IPS-18a (cell line): ENCODE measurements around the gene ZBTB45.
"Not testable (repeated sequence)": the region's sequence is repeated elsewhere in the genome, so short reads cannot be mapped to it uniquely, and the experiment has no call there.

Source experiments
- H3K27ac ChIP-seq: one replicate; pipeline ENCODE4 v1.5.1; 2013; ENCODE audit warnings: low read length
- H3K27me3 ChIP-seq: one replicate; pipeline ENCODE4 v1.6.1; 2013; ENCODE audit warnings: mild to moderate bottlenecking, low read length; ENCODE audit not compliant: control insufficient read depth, insufficient read depth
- H3K36me3 ChIP-seq: one replicate; pipeline ENCODE4 v1.6.1; 2013; ENCODE audit warnings: low read depth, low read length; ENCODE audit not compliant: control insufficient read depth
- H3K4me1 ChIP-seq: one replicate; pipeline ENCODE4 v1.6.1; 2013; ENCODE audit warnings: low read depth, low read length; ENCODE audit not compliant: control insufficient read depth
- H3K4me3 ChIP-seq: one replicate; pipeline ENCODE4 v1.5.1; 2013; ENCODE audit warnings: low read length
- H3K9ac ChIP-seq: one replicate; pipeline ENCODE4 v1.6.1; 2013; ENCODE audit warnings: mild to moderate bottlenecking, low read length, moderate library complexity
- H3K9me3 ChIP-seq: one replicate; pipeline ENCODE4 v1.6.1; 2013; ENCODE audit warnings: low read depth, low read length; ENCODE audit not compliant: control insufficient read depth

Gene ZBTB45

DNA sequence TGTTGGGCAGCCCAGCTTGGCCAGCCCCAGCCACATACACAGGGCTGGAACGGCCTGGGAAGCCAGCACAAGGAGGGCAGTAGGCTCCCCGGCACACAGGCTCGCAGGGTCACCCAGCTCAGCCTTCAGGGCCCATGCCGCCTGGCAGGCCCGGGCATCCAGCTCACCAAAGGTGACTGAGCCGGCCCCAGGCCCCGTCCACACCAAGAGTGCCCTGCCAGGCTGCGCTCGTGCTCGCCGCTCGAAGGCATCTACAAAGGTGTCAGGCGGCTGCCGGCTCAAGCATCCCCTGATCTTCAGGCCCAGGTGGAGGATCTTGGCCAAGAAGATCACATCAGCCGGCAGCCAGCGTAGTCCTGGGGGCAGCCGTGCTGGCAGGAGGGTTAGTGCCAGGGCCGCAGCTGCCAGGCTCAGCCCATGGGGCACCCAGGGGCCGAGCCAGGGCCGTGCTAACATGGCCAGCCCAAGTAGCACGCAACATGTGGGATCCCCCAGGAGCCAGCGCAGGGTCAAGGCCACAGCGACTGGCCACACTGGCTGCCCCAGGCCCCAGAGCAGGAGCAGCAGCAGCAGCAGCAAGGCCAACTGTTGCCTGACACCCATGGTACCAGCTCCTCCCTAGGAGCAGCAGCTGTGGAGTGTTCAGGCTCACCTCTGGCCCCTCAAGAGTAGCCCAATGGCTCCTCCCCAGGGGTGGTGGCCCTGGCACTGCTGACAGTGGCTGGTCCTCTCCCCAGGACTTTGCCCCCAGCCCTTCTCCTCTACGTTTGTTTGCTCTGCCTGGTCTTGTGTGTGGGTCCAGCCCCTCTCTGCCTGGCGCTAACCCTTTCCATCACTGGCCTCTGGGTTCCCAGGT, 8.0 kb downstream of the ZBTB45 start, which contains the start of gene SLC27A5:
TSS of gene SLC27A5 (minus strand) at position 640 of the 856 bp plus-strand sequence. CDS start at position 603, 37 bp downstream.
- no peaks in the 10 kb centered on the region for H3K36me3 ChIP-seq
- H3K9me3 ChIP-seq: no peaks in the 10 kb centered on the region
- H3K4me1 ChIP-seq: peaks cover 15% of the 10 kb centered on the region
- no peaks in the 10 kb centered on the region for H3K27me3 ChIP-seq
- no peak within 1 kb of the TSS for H3K4me3 ChIP-seq
- no peak within 1 kb of the TSS for H3K9ac ChIP-seq
- no peak within 1 kb of the TSS for H3K27ac ChIP-seq

GRCh38 chr19:58510084-58510862, 9.3 kb downstream of the ZBTB45 start:
- Histone ChIP-seq H3K4me3 (no peak overlapping the region), H3K27me3 (no peaks in the 10 kb centered on the region), H3K36me3 (no peaks in the 10 kb centered on the region), H3K9ac (no peak overlapping the region), H3K9me3 (no peaks in the 10 kb centered on the region), H3K4me1 (peaks cover 6% of the 10 kb centered on the region), H3K27ac (no peak overlapping the region)

GRCh38 chr19:58509731-58510083, 9.9 kb downstream of the ZBTB45 start:
- Histone ChIP-seq H3K9me3 (no peaks in the 10 kb centered on the region), H3K27me3 (no peaks in the 10 kb centered on the region), H3K9ac (no peak overlapping the region), H3K36me3 (no peaks in the 10 kb centered on the region), H3K4me1 (peaks cover 4% of the 10 kb centered on the region), H3K4me3 (no peak overlapping the region), H3K27ac (no peak overlapping the region)

DNA sequence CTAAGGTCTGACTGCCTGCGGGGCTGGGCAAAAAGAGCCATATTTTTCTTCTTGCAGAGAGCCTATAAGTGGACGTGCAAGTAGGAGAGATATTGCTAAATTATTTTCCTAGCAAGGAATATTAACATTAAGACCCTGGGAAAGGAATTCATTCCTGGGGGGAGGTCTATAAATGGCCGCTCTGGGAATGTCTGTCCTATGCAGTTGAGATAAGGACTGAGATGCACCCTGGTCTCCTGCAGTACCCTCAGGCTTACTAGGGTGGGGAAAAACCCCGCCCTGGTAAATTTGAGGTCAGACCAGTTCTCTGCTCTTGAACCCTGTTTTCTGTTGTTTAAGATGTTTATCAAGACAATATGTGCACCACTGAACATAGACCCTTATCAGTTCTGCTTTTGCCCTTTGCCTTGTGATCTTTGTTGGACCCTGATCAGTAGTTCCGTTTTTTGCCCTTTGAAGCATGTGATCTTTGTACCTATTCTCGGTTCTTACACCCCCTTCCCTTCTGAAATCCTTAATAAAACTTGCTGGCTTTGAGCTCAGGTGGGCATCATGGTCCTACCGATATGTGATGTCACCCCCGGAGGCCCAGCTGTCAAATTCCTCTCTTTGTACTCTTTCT, 11.9 kb downstream of the ZBTB45 start:
- H3K4me1 ChIP-seq, H3K9ac ChIP-seq, H3K27ac ChIP-seq, H3K9me3 ChIP-seq, H3K36me3 ChIP-seq, H3K27me3 ChIP-seq, H3K4me3 ChIP-seq: not testable (repeated sequence)

GRCh38 chr19:58500242-58500641, 19.4 kb downstream of the ZBTB45 start:
- no peak overlapping the region for H3K27ac ChIP-seq
- no peaks in the 10 kb centered on the region for H3K9me3 ChIP-seq
- H3K27me3 ChIP-seq: no peaks in the 10 kb centered on the region
- no peaks in the 10 kb centered on the region for H3K36me3 ChIP-seq
- H3K4me1 ChIP-seq: no peaks in the 10 kb centered on the region
- H3K4me3 ChIP-seq: peak overlapping the region; percentile 93
- no peak overlapping the region for H3K9ac ChIP-seq

DNA sequence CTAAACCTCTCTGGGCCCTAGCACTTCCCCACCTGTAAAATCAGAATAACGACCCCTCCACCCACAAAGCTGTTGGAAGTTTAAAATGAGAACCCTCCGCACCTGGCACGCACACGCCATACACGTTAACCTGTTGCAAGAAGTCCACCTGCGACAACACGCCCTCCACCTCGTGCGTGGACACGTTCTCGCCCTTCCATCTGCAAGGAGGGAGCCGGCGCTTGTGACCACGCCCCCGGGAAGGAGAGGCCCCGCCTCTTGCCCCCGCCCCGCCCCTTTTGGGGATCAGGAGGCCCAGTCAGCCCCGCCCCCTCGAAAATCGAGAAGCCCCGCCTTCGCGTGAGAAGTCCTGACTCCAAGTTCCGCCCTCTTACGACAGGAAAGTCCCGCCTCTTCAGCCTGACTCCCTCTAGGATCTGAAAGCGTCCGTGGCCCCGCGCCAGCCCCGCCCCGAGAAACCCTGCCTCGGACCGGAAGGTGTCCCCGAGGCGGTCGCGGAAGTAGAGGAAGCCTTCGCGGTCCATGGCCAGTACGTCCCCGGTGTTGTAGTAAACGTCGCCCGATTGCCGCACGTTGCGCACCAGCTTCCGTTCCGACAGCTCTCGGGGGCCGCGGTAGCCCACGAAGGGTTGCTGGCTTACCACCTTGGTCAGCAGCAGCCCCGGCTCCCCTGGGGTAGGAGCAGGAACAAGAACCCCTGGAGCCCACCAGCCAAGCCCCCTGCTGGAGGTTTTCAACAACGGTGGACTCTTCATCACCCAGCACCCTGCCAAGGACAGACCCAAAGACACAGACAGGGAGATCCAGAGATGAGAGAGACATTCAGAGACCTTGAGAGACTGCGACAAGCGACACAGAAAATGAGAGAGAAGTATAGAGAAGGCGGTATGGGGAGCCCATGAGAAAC, 20.3 kb downstream of the ZBTB45 start:
- Histone ChIP-seq H3K27ac (no peak overlapping the region), H3K9ac (peak overlapping the region; percentile 61), H3K9me3 (no peaks in the 10 kb centered on the region), H3K27me3 (no peaks in the 10 kb centered on the region), H3K4me1 (no peaks in the 10 kb centered on the region), H3K4me3 (peak overlapping the region; percentile 93), H3K36me3 (no peaks in the 10 kb centered on the region)

DNA sequence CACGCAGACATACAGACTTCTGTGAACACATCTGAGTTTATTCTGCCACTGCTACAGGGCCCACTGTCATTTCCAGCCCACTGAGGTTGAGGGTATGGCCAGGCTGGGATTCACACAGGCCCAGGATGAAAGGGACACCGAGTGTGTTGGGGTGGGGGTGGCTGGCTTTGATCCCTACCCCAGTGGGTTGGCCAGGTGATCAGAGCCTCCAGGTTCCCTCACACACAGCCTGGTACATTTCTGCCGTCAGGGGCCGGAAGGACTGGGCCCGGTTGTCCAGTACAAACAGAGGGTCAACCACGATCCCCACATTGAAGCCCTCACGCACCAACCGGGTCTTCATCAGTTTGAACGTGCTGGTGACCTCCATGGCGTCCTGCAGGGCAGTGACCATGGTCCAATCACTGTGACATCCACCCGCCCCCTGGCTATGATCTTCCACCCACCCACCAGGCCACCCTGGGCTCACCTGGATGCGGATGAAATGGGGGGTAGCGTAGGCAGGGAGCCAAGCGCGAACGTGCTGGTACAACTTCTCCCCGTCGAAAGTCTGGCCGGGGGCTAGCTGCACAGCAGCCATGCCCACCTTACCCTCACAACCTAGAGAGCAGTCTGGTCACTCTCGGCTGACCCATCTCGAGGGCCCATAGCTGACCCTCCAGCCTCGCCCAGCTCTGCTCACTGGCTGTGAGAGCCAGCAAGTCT, 21.1 kb downstream of the ZBTB45 start:
- H3K27ac ChIP-seq: no peak overlapping the region
- peak overlapping the region; percentile 93 for H3K4me3 ChIP-seq
- H3K9me3 ChIP-seq: no peaks in the 10 kb centered on the region
- peak overlapping the region; percentile 61 for H3K9ac ChIP-seq
- H3K4me1 ChIP-seq: no peaks in the 10 kb centered on the region
- H3K36me3 ChIP-seq: no peaks in the 10 kb centered on the region
- H3K27me3 ChIP-seq: no peaks in the 10 kb centered on the region

- H3K27ac ChIP-seq: no peak overlapping the region
- H3K9me3 ChIP-seq: no peaks in the 10 kb centered on the region
- H3K27me3 ChIP-seq: no peaks in the 10 kb centered on the region
- no peaks in the 10 kb centered on the region for H3K4me1 ChIP-seq
- no peak overlapping the region for H3K9ac ChIP-seq
- H3K4me3 ChIP-seq: no peak overlapping the region
- no peaks in the 10 kb centered on the region for H3K36me3 ChIP-seq
Observed at GRCh38 chr19:58497634-58498170, 21.9 kb downstream of the ZBTB45 start.

GRCh38 chr19:58492265-58492664, 27.3 kb downstream of the ZBTB45 start:
- H3K27me3 ChIP-seq: no peaks in the 10 kb centered on the region
- no peaks in the 10 kb centered on the region for H3K9me3 ChIP-seq
- no peaks in the 10 kb centered on the region for H3K36me3 ChIP-seq
- H3K4me1 ChIP-seq: no peaks in the 10 kb centered on the region
- no peak overlapping the region for H3K4me3 ChIP-seq
- H3K27ac ChIP-seq: no peak overlapping the region
- no peak overlapping the region for H3K9ac ChIP-seq

DNA sequence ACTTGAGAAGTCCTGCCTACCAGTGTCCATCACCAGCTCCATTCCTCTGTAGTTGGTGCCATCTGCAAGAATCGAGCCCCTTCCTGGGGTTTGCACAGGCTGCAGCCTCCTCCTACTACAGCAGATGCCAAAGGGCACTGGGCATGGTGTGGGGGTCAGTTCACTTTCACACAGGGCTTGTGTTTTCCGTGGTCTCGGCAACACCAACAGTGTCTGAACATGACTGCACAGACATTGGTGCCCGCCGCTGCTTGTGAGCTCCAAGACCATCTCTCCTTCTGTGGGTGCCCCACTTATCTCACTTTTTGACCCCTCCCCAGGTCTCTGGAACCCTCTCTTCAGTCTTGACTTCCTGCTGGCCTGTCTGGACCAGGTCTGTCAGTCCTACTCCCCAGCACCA, 28.2 kb downstream of the ZBTB45 start:
- Histone ChIP-seq H3K4me1 (no peaks in the 10 kb centered on the region), H3K4me3 (no peak overlapping the region), H3K27ac (no peak overlapping the region), H3K9me3 (no peaks in the 10 kb centered on the region), H3K36me3 (no peaks in the 10 kb centered on the region), H3K9ac (no peak overlapping the region), H3K27me3 (no peaks in the 10 kb centered on the region)
